OCI-LY1 (cell line): Measurements from ENCODE around the gene FAM13A.
"Not testable (repeated sequence)": the region's sequence is repeated elsewhere in the genome, so short reads cannot be mapped to it uniquely, and the experiment has no call there.

Source experiments
- H2AFZ ChIP-seq: fragments of 200-600 bp; sonication (generic), shearing (Covaris generic); 2 replicates; pipeline ENCODE4 v1.6.0; 2014; ENCODE audit warnings: antibody characterized with exemption, mild to moderate bottlenecking, low read length
- H3F3A ChIP-seq: fragments of 200-600 bp; sonication (generic), shearing (Covaris generic); 2 replicates; pipeline ENCODE4 v1.6.0; 2014; ENCODE audit warnings: mild to moderate bottlenecking, antibody characterized with exemption, low read length, moderate library complexity; ENCODE audit not compliant: insufficient read depth
- H3K27ac ChIP-seq: fragments of 200-600 bp; sonication (generic); 2 replicates; pipeline ENCODE4 v1.5.1; 2014; ENCODE audit warnings: low read length, mixed run types, mild to moderate bottlenecking, low read depth; ENCODE audit not compliant: poor library complexity, severe bottlenecking
- H3K27me3 ChIP-seq: fragments of 200-600 bp; sonication (generic); 2 replicates; pipeline ENCODE4 v1.6.0; 2014; ENCODE audit warnings: antibody characterized with exemption, mild to moderate bottlenecking, low read length, moderate library complexity; ENCODE audit not compliant: insufficient read depth
- H3K36me3 ChIP-seq: fragments of 200-600 bp; sonication (generic); 2 replicates; pipeline ENCODE4 v1.6.1; 2014; ENCODE audit warnings: mild to moderate bottlenecking, antibody characterized with exemption, low read length, moderate library complexity, mixed read lengths; ENCODE audit not compliant: insufficient read depth
- H3K4me1 ChIP-seq: fragments of 200-600 bp; sonication (generic); 2 replicates; pipeline ENCODE4 v1.5.1; 2014; ENCODE audit warnings: mild to moderate bottlenecking, low read length, moderate library complexity; ENCODE audit not compliant: insufficient read depth, severe bottlenecking
- H3K4me2 ChIP-seq: fragments of 200-600 bp; sonication (generic), shearing (Covaris generic); 2 replicates; pipeline ENCODE4 v1.6.1; 2014; ENCODE audit warnings: low read length
- H3K4me3 ChIP-seq: fragments of 200-600 bp; sonication (generic); 2 replicates; pipeline ENCODE4 v1.5.1; 2014; ENCODE audit warnings: low read length, low read depth, mild to moderate bottlenecking, mixed read lengths; ENCODE audit not compliant: poor library complexity, severe bottlenecking
- H3K79me2 ChIP-seq: fragments of 200-600 bp; shearing (Covaris generic); 2 replicates; pipeline ENCODE4 v1.6.1; 2016; ENCODE audit warnings: mixed run types, low read length, mixed read lengths; ENCODE audit not compliant: insufficient read depth
- H3K9ac ChIP-seq: fragments of 200-600 bp; sonication (generic), shearing (Covaris generic); 2 replicates; pipeline ENCODE4 v1.6.1; 2014; ENCODE audit warnings: mild to moderate bottlenecking, low read length, mixed read lengths
- H3K9me2 ChIP-seq: fragments of 200-600 bp; sonication (generic), shearing (Covaris generic); 2 replicates; pipeline ENCODE4 v1.6.1; 2014; ENCODE audit warnings: low read depth, mild to moderate bottlenecking, low read length, mixed read lengths
- H3K9me3 ChIP-seq: fragments of 200-600 bp; shearing (Covaris generic); 2 replicates; pipeline ENCODE4 v1.6.1; 2014; ENCODE audit warnings: low read length, mixed read lengths
- H4K20me1 ChIP-seq: fragments of 200-600 bp; sonication (generic), shearing (Covaris generic); 2 replicates; pipeline ENCODE4 v1.6.0; 2016; ENCODE audit warnings: mild to moderate bottlenecking, low read length; ENCODE audit not compliant: insufficient read depth
- CTCF ChIP-seq: fragments of 200-600 bp; sonication (generic), shearing (Covaris generic); IDR thresholded peaks from 2 replicates; pipeline ENCODE4 v1.5.1; 2017; ENCODE audit warnings: mild to moderate bottlenecking, antibody characterized with exemption, low read length, moderate library complexity, mixed read lengths
- EZH2 ChIP-seq: fragments of 200-600 bp; sonication (generic), shearing (Covaris generic); IDR thresholded peaks from 2 replicates; pipeline ENCODE4 v1.8.0; 2017; ENCODE audit warnings: borderline replicate concordance, mixed run types, mild to moderate bottlenecking, antibody characterized with exemption, low read length, moderate library complexity, mixed read lengths

Gene FAM13A

GRCh38 chr4:89021062-89021461, 35.9 kb downstream of the FAM13A start:
- Histone ChIP-seq H3K4me2 (no peak overlapping the region), H3K4me1 (no peaks in the 10 kb centered on the region), H3K79me2 (no peaks in the 10 kb centered on the region), H3K9me2 (no peaks in the 10 kb centered on the region), H3F3A (no peaks in the 10 kb centered on the region), H3K27me3 (no peaks in the 10 kb centered on the region), H4K20me1 (no peaks in the 10 kb centered on the region), H3K9ac (no peak overlapping the region), H3K36me3 (no peaks in the 10 kb centered on the region), H3K27ac (no peak overlapping the region), H3K4me3 (no peak overlapping the region), H3K9me3 (no peaks in the 10 kb centered on the region), H2AFZ (no peak overlapping the region)
- TF ChIP-seq EZH2: no peak
- no peak for TF ChIP-seq CTCF

GRCh38 chr4:89014897-89015296, 42.1 kb downstream of the FAM13A start:
- not testable (repeated sequence) for H3K27ac ChIP-seq, H3K9me2 ChIP-seq, H3K27me3 ChIP-seq, H4K20me1 ChIP-seq, H2AFZ ChIP-seq, H3K4me1 ChIP-seq, H3K79me2 ChIP-seq, H3K9me3 ChIP-seq, H3K4me3 ChIP-seq, H3K9ac ChIP-seq, H3K4me2 ChIP-seq, H3F3A ChIP-seq, H3K36me3 ChIP-seq

GRCh38 chr4:89009761-89010369, 47.1 kb downstream of the FAM13A start:
- TF ChIP-seq CTCF (no peak), EZH2 (no peak)
- H3K27ac ChIP-seq: no peak overlapping the region
- H3K9me2 ChIP-seq: no peaks in the 10 kb centered on the region
- H3F3A ChIP-seq: no peaks in the 10 kb centered on the region
- no peak overlapping the region for H3K4me3 ChIP-seq
- no peaks in the 10 kb centered on the region for H3K9me3 ChIP-seq
- no peak overlapping the region for H3K4me2 ChIP-seq
- no peaks in the 10 kb centered on the region for H3K36me3 ChIP-seq
- H3K79me2 ChIP-seq: no peaks in the 10 kb centered on the region
- no peaks in the 10 kb centered on the region for H4K20me1 ChIP-seq
- H3K27me3 ChIP-seq: no peaks in the 10 kb centered on the region
- no peak overlapping the region for H3K9ac ChIP-seq
- H3K4me1 ChIP-seq: no peaks in the 10 kb centered on the region
- H2AFZ ChIP-seq: no peak overlapping the region

GRCh38 chr4:89009115-89009514, 47.9 kb downstream of the FAM13A start:
- Histone ChIP-seq H3K9me3 (no peaks in the 10 kb centered on the region), H3K9me2 (no peaks in the 10 kb centered on the region), H3K4me3 (no peak overlapping the region), H3K27me3 (no peaks in the 10 kb centered on the region), H3K36me3 (no peaks in the 10 kb centered on the region), H3K9ac (no peak overlapping the region), H3F3A (no peaks in the 10 kb centered on the region), H3K27ac (no peak overlapping the region), H3K4me2 (no peak overlapping the region), H4K20me1 (no peaks in the 10 kb centered on the region), H3K4me1 (no peaks in the 10 kb centered on the region), H3K79me2 (no peaks in the 10 kb centered on the region), H2AFZ (no peak overlapping the region)
- TF ChIP-seq EZH2 (no peak), CTCF (no peak)
